Central memory CD8-positive, alpha-beta T cell (primary cell): Measurements from ENCODE around the gene ZNF793.
A peak's percentile ranks its signal among the peaks of the same experiment; 100 is the strongest.

Experiments
- ATAC-seq: fragments of 150-1000 bp; cut with Tn5 transposase; replicated peaks from 2 replicates; pipeline ENCODE4 v1.10.0; 2022; ENCODE audit warnings: mild to moderate bottlenecking, moderate FRiP score, moderate number of reproducible peaks; ENCODE audit not compliant: poor library complexity, severe bottlenecking; ENCODE audit errors: extremely low read depth
- DNase-seq, 2 donors: peaks; one replicate each; pipeline ENCODE4 v3.0.0; 2021; ENCODE audit warnings: low spot score in 2 of 2
- H3K27ac Mint-ChIP-seq: one replicate; pipeline ENCODE4 v1.8.0; 2022; ENCODE audit warnings: low read depth, mild to moderate bottlenecking, moderate library complexity, mixed read lengths
- H3K27me3 Mint-ChIP-seq: one replicate; pipeline ENCODE4 v1.8.0; 2022; ENCODE audit warnings: mixed read lengths
- H3K36me3 Mint-ChIP-seq: one replicate; pipeline ENCODE4 v1.8.0; 2022; ENCODE audit warnings: mild to moderate bottlenecking, moderate library complexity, mixed read lengths; ENCODE audit not compliant: insufficient read depth
- H3K4me1 Mint-ChIP-seq: one replicate; pipeline ENCODE4 v1.8.0; 2022; ENCODE audit warnings: mixed read lengths
- H3K4me3 Mint-ChIP-seq: one replicate; pipeline ENCODE4 v1.8.0; 2022; ENCODE audit warnings: mild to moderate bottlenecking, moderate library complexity, mixed read lengths
- H3K9me3 Mint-ChIP-seq: one replicate; pipeline ENCODE4 v1.8.0; 2022; ENCODE audit warnings: mixed read lengths

ZNF793 gene

DNA sequence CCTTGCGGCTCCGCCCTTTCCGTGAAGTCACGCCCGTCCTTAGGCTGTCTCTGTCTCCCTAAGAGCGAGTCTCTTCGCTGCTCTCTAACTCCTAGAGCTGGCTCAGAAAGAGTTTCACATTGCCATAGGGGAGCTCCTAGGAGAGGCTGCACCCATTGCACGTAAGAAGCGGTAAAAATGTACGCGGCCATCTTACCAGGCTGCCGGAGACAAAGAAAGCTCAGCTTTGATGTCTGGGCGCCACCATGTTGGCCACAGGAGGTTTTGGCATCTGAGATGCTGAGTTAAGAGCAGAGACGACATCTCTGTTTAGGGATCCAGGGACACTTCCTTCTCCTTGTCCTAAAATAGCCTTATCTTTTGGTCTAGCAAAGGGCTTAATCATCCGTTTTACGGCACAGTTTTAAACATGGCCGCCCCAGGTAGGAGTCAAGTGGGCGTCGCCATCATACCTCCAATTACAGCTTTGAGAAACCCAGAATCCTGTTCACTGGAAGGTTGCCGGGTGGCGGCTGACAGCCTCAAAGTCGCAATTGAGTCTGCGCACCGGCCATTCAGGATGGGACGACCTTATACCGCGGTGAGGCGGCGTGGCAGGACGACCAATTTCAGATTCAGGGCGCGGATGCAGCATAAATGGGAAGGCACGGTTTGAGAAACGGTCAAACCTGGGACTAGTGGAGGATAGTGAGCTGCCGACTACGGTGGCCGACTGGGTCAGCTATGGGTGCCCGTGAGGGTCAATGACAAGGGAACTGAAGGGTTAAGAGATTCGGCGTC, at the start of gene ZNF793:
ZNF793 (plus strand) TSS at position 553 of the 780 bp plus-strand sequence. CDS start 16,501 bp downstream, outside the sequence.
- H3K27ac Mint-ChIP-seq = no peak within 1 kb of the TSS
- no peak within 1 kb of the TSS for H3K4me3 Mint-ChIP-seq
- no peaks in the 10 kb centered on the region for H3K4me1 Mint-ChIP-seq
- H3K36me3 Mint-ChIP-seq = no peaks in the 10 kb centered on the region
- peaks cover 18% of the 10 kb centered on the region for H3K9me3 Mint-ChIP-seq
- no peaks in the 10 kb centered on the region for H3K27me3 Mint-ChIP-seq
- ATAC-seq (peak; percentile 90), DNase-seq (peak; percentile 58 to 64)

DNA sequence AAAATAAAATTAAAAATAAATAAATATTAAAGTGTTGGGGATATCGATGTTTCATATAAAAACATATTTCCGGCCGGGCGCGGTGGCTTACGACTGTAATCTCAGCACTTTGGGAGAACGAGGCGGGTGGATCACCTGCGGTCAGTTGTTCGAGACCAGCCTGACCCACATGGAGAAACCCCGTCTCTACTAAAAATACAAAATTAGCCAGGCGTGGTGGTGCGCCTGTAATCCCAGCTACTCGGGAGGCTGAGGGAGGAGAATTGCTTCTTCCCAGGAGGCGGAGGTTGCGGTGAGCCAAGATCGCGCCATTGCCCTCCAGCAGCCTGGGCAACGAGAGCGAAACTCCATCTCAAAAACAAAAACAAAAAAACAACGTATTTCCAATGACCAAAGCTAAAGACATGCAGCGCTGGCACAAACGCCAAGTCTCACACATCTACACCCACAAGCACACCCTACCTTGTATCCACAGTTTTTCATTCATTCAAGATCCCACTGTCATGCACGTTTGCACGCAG, 40.4 kb upstream of the ZNF793 start:
- Mint-ChIP-seq H3K27ac (peak overlapping the region; percentile 97), H3K4me1 (peaks cover 32% of the 10 kb centered on the region), H3K9me3 (no peaks in the 10 kb centered on the region), H3K4me3 (peak overlapping the region; percentile 86), H3K27me3 (no peaks in the 10 kb centered on the region), H3K36me3 (peaks cover 20% of the 10 kb centered on the region)
- DNase-seq (no peak), ATAC-seq (no peak)

- H3K4me1 Mint-ChIP-seq = peaks cover 32% of the 10 kb centered on the region
- H3K36me3 Mint-ChIP-seq = peaks cover 20% of the 10 kb centered on the region
- H3K9me3 Mint-ChIP-seq = no peaks in the 10 kb centered on the region
- peak; percentile 83 to 89 for DNase-seq
- peak within 1 kb of the TSS; percentile 97 for H3K27ac Mint-ChIP-seq
- H3K27me3 Mint-ChIP-seq = no peaks in the 10 kb centered on the region
- peak within 1 kb of the TSS; percentile 86 for H3K4me3 Mint-ChIP-seq
- ATAC-seq = peak; percentile 68
Measured at GRCh38 chr19:37466798-37467607, 39.7 kb upstream of the ZNF793 start, which contains the start of gene ZNF569. ZNF569 (minus strand) TSS chr19:37467444; CDS start chr19:37444921, 22,523 bp downstream.

GRCh38 chr19:37467608-37468090, 39.1 kb upstream of the ZNF793 start:
- Mint-ChIP-seq H3K27ac (peak overlapping the region; percentile 97), H3K9me3 (no peaks in the 10 kb centered on the region), H3K4me1 (peaks cover 32% of the 10 kb centered on the region), H3K4me3 (peak overlapping the region; percentile 86), H3K27me3 (no peaks in the 10 kb centered on the region), H3K36me3 (peaks cover 20% of the 10 kb centered on the region)
- no peak for ATAC-seq
- DNase-seq = no peak

DNA sequence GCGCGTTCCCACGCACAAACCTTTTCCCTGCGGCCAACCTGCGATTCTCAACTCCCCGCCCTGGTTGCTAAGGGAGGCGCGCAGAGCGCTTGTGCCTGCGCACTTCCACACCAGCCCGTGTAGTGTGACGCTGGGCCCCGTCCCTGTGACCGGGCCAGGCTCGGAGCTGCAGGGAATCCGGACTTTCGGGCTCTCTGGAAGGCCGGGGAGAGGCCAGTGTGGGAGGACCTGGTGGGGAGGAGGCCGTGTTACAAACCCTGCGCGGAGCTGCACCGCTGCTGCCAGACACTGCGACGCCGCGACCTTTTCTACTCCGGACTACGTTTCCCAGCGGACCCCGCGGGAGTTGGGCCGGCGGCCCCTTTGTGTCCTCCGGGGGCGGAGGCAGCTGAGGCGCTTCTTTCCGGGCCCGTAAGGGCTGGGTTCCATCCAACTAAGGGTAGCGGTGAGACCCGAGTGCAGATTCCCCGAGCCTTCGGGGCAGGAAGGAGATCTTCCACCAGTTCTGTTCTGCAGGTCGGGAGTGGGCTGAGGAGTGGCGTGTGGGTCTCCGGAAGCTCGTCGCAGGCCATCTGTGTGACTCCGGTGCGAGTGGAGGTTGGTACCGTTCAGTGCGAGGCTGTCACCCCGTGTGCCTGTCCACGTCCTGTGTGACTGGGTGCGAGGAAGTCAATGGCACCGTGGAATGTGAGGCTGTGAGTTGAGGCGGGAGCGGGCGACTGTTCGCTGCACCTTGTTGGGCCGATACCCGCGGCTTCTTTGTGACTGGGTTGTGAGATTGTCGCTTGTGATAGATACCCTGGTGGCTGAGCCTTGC, 37.6 kb upstream of the ZNF793 start, which contains the start of gene ZNF570:
ZNF570 (plus strand) TSS at position 396 of the 817 bp plus-strand sequence. CDS start 999 bp downstream, outside the sequence.
- Mint-ChIP-seq H3K4me3 (peak within 1 kb of the TSS; percentile 86), H3K27ac (peak within 1 kb of the TSS; percentile 97), H3K36me3 (peaks cover 21% of the 10 kb centered on the region), H3K4me1 (peaks cover 32% of the 10 kb centered on the region), H3K9me3 (no peaks in the 10 kb centered on the region), H3K27me3 (no peaks in the 10 kb centered on the region)
- ATAC-seq (peak; percentile 69), DNase-seq (peak; percentile 79 to 84)

DNA sequence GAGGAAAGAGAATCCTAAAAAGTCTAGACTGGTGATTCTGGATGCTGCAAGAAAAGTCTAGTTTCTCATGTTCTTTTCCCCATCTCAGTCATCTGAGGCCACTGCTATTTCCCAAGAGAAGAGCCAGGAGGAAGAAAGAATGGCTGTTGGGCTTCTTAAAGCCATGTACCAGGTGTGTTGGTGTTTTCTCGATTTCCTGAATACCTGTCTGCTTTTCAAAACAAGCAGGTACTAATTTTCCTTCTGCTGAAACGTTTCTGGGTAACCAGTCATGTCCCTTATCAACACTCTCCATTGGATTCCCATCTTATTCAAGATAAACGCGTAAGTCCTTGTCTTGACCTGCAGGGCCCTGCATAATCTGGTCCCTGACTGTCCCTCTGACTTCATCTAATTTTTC, 36.5 kb upstream of the ZNF793 start:
- peak overlapping the region; percentile 86 for H3K4me3 Mint-ChIP-seq
- H3K27ac Mint-ChIP-seq = peak overlapping the region; percentile 97
- no peak for ATAC-seq

DNA sequence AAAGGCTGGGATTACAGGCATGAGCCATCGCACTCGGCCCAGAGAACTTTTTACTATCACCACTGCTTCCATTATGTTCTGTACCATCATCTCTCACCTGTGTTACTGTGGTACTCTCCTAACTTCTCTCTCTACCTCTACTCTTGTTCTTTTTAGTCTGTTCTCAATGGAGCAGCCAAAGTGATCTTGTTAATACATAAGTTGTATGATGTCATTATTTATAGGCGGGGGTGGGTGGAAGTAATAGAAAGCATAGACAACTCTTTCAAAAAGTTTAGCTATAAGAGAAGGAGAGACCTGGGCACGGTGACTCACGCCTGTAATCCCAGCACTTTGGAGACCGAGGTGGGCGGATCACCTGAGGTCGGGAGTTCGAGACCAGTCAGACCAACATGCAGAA, 34.6 kb upstream of the ZNF793 start:
- Mint-ChIP-seq H3K4me1 (peaks cover 24% of the 10 kb centered on the region), H3K36me3 (peaks cover 23% of the 10 kb centered on the region), H3K4me3 (no peak overlapping the region), H3K27ac (no peak overlapping the region), H3K27me3 (no peaks in the 10 kb centered on the region), H3K9me3 (peaks cover 11% of the 10 kb centered on the region)
- ATAC-seq = no peak
- no peak for DNase-seq

More for the DNA sequence above, 36.5 kb upstream of the ZNF793 start:
- Mint-ChIP-seq H3K36me3 (peaks cover 16% of the 10 kb centered on the region), H3K4me1 (peaks cover 32% of the 10 kb centered on the region), H3K27me3 (no peaks in the 10 kb centered on the region), H3K9me3 (no peaks in the 10 kb centered on the region)
- no peak for DNase-seq

- H3K27ac Mint-ChIP-seq = no peak overlapping the region
- H3K4me3 Mint-ChIP-seq = no peak overlapping the region
- DNase-seq = no peak
- no peaks in the 10 kb centered on the region for H3K27me3 Mint-ChIP-seq
- no peaks in the 10 kb centered on the region for H3K4me1 Mint-ChIP-seq
- H3K9me3 Mint-ChIP-seq = peaks cover 47% of the 10 kb centered on the region
- ATAC-seq = no peak
- H3K36me3 Mint-ChIP-seq = peaks cover 28% of the 10 kb centered on the region
Measured at GRCh38 chr19:37484406-37485168, 22.2 kb upstream of the ZNF793 start.

DNA sequence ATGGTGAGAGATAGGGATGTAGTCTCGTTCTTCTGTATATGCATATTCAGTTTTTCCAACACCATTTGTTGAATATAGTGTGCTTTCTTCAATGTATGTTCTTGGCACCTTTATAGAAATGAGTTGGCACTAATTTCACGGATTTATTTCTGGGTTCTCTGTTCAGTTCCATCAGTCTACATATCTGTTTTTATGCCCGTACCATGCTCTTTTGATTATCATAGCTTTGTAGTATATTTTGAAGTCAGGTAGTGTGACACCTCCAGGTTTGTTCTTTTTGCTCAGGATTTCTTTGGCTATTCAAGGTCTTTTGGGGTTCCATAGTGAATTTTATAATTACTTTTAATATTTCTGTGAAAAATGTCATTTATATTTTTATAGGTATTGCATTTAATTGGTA, 14.5 kb upstream of the ZNF793 start:
- Mint-ChIP-seq H3K27ac (no peak overlapping the region), H3K9me3 (peaks cover 36% of the 10 kb centered on the region), H3K36me3 (peaks cover 3% of the 10 kb centered on the region), H3K27me3 (no peaks in the 10 kb centered on the region), H3K4me1 (no peaks in the 10 kb centered on the region), H3K4me3 (no peak overlapping the region)
- ATAC-seq = no peak
- no peak for DNase-seq

DNA sequence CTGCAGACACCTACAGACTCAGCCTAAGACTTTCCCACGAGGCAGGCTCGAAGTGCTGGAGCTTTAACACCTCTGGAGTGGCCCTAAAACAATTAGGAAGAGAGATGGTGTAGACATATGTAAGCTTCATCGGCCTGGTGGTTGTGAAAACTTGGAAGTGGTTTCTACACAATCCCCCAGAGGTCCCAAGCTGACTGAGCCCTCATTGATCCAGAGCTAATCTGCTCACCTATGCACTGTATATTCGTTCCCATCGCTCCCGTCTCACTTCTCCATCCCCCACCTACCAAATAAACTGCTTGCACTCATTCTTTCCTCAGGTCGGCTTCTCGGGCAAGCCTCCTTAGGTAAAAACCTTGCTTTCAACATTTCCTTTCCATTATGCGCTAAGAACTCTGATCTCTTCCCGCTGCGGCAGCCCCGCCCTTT, 767 bp upstream of the ZNF793 start:
- ATAC-seq (no peak), DNase-seq (no peak)
- no peaks in the 10 kb centered on the region for H3K27me3 Mint-ChIP-seq
- peaks cover 18% of the 10 kb centered on the region for H3K9me3 Mint-ChIP-seq
- no peaks in the 10 kb centered on the region for H3K36me3 Mint-ChIP-seq
- H3K27ac Mint-ChIP-seq = no peak overlapping the region
- no peak overlapping the region for H3K4me3 Mint-ChIP-seq
- H3K4me1 Mint-ChIP-seq = no peaks in the 10 kb centered on the region

DNA sequence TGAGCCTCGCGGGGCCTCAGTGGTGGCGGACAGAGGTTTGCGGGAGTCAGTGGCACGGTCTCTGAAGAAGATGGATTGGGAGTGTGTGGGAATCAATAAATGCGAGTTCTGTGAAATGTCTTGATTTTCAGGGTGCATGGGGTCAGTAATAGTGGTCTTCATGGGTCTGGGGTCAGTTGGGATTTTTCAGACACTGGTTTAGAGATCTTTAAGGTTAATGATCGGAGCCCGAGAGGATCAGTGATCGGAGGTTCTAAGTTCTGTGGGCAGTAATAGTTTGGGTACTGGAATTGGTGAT, 377 bp downstream of the ZNF793 start:
- H3K27ac Mint-ChIP-seq = no peak overlapping the region
- no peak for ATAC-seq

More for the DNA sequence above, 377 bp downstream of the ZNF793 start:
- Mint-ChIP-seq H3K4me1 (no peaks in the 10 kb centered on the region), H3K36me3 (no peaks in the 10 kb centered on the region), H3K27me3 (no peaks in the 10 kb centered on the region), H3K4me3 (no peak overlapping the region), H3K9me3 (peaks cover 15% of the 10 kb centered on the region)
- DNase-seq = no peak
